Right lobe of liver (tissue), 4 donors: ENCODE results near the gene ACTR1A.

Source experiments
- POLR2A ChIP-seq: fragments of 450-650 bp; IDR thresholded peaks from one replicate; pipeline ENCODE4 v1.6.1; 2017; ENCODE audit warnings: antibody characterized with exemption, mild to moderate bottlenecking
- TF ChIP-seq, protein P1 (sequence below), 4 donors: fragments of 200-600 bp in 3 of 4; fragments of 450-650 bp in 1 of 4; IDR thresholded peaks; one replicate each; pipeline versions ENCODE4 v1.5.1 to v1.8.0; 2016 to 2022; ENCODE audit warnings: antibody characterized with exemption in 4 of 4, mild to moderate bottlenecking in 2 of 4
- donor health status: DM: no; HTN: no; CAD: no.
- donor health status: DM: no; HTN: no; CAD: no.
- donor health status: DM: no; HTN: yes; CAD: no.

DNA sequence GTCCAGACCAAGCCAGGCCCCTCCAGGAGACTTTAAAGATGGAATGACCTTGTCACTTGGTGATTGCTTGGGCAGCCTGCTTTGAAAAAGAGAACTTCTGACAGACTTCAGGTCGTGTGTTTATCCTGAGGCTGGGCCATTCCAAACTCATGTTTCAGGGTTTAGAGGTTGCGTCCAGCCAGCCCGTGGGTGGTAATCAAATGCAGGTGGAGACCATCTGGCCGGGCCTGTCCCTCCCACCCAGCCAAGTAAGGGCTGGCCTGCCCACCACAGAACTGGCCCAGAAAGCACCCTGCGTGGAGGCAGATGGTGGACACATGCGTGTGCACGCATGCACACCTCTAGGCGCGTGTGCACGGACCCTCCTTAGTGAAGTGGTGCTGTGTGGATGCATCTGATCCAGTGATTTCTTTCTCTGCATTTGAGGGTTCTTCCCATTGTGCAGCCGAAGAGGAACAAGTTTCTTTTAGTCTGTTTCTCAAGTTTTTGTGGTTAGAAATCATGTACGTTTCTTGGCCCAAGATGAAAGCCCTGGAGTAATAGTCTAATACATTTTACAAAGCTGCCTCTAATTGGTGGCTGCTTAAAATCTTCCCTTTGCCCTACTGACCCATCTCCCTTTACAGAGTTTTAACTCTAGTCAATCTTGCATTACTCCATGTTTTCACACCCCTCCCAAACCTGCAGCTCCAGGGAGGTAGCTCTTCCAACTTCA lies 44.3 kb upstream of the ACTR1A start:
- TF ChIP-seq, protein P1, sequence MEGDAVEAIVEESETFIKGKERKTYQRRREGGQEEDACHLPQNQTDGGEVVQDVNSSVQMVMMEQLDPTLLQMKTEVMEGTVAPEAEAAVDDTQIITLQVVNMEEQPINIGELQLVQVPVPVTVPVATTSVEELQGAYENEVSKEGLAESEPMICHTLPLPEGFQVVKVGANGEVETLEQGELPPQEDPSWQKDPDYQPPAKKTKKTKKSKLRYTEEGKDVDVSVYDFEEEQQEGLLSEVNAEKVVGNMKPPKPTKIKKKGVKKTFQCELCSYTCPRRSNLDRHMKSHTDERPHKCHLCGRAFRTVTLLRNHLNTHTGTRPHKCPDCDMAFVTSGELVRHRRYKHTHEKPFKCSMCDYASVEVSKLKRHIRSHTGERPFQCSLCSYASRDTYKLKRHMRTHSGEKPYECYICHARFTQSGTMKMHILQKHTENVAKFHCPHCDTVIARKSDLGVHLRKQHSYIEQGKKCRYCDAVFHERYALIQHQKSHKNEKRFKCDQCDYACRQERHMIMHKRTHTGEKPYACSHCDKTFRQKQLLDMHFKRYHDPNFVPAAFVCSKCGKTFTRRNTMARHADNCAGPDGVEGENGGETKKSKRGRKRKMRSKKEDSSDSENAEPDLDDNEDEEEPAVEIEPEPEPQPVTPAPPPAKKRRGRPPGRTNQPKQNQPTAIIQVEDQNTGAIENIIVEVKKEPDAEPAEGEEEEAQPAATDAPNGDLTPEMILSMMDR (IDR thresholded peaks at IDR 0.05), result no peak
- no peak for TF ChIP-seq POLR2A
